Breast epithelium (tissue), 3 donors: ENCODE results near the gene ZBTB48.

Experiments
- POLR2A ChIP-seq: fragments of 450-650 bp; IDR thresholded peaks from one replicate; pipeline ENCODE4 v1.6.1; 2016; ENCODE audit warnings: antibody characterized with exemption, mild to moderate bottlenecking, moderate library complexity
- POLR2AphosphoS5 ChIP-seq, 3 donors: sonication (generic); formaldehyde crosslinking; IDR thresholded peaks; one replicate each; pipeline ENCODE4 v1.6.1; 2017; ENCODE audit warnings: antibody characterized with exemption in 3 of 3
- TF ChIP-seq, protein P1 (sequence below), 3 donors: fragments of 450-650 bp; IDR thresholded peaks; one replicate each; pipeline ENCODE4 v1.5.1; 2016 to 2017; ENCODE audit warnings: antibody characterized with exemption in 3 of 3, mild to moderate bottlenecking in 3 of 3, moderate library complexity in 3 of 3

DNA sequence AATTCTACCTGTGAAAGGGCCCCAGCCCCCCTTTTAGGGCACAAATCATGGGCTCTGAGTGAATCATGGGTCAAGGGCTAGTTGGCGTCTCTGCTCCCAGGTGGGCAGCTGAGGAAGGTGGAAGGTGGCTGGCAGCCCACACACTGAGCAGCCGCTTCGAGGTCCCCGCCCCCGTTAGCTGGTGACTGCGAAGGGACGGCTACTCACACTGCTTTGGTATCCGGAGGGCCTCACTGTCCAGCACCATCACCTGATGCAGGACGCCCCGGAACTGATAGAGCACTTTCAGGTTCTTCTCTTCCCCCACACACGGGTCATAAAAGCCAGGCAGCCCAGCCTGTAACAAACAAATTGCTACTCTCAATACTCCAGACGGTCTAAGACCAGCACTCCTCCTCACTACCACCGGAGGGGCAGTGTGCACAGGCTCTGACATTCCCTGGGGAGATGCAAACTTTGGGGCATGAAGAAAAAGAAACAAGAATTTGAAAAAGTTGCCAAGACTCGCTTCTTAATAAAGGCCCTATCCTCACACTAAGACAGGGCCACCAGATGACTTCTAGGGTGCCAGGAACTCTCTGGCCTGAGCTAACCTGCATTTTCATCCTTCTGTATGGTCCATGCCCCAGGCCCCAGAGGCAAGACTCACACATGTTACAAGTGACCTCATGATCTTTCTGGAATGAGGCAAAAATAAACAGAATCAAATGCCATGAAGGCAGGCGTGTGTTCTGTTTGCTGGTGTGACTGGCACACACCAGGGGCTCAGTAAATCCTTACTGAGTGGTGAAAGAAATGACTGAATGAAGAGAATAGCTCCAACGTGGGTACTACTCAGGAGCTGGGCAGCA, 56.3 kb downstream of the ZBTB48 start:
- TF ChIP-seq POLR2A (no peak), POLR2AphosphoS5 (IDR thresholded peaks at IDR 0.05) (no peak)
- TF ChIP-seq, protein P1, sequence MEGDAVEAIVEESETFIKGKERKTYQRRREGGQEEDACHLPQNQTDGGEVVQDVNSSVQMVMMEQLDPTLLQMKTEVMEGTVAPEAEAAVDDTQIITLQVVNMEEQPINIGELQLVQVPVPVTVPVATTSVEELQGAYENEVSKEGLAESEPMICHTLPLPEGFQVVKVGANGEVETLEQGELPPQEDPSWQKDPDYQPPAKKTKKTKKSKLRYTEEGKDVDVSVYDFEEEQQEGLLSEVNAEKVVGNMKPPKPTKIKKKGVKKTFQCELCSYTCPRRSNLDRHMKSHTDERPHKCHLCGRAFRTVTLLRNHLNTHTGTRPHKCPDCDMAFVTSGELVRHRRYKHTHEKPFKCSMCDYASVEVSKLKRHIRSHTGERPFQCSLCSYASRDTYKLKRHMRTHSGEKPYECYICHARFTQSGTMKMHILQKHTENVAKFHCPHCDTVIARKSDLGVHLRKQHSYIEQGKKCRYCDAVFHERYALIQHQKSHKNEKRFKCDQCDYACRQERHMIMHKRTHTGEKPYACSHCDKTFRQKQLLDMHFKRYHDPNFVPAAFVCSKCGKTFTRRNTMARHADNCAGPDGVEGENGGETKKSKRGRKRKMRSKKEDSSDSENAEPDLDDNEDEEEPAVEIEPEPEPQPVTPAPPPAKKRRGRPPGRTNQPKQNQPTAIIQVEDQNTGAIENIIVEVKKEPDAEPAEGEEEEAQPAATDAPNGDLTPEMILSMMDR (IDR thresholded peaks at IDR 0.05), result no peak
